ENCODE results near the gene ANXA2.
A peak's percentile ranks its signal among the peaks of the same experiment; 100 is the strongest.

ANXA2 gene

GRCh38 chr15:60399931-60400330, 2.1 kb upstream of the ANXA2 start:
- Histone ChIP-seq H3K9me3 (ENCODE audit: control insufficient read depth, insufficient read depth, low read length) (no peaks in the 10 kb centered on the region), H3K36me3 (ENCODE audit: insufficient read depth, low read length) (peaks cover 11% of the 10 kb centered on the region), H3K9ac (ENCODE audit: low read depth, low read length) (0 out of 2 replicates have a peak overlapping the region, but pooled peaks have one; percentile 99), H3K4me1 (ENCODE audit: insufficient read depth, low read length) (peaks cover 34% of the 10 kb centered on the region)

- no peaks in the 10 kb centered on the region for H3K9me3 ChIP-seq (ENCODE audit: control insufficient read depth, insufficient read depth, low read length)
- peaks cover 40% of the 10 kb centered on the region for H3K4me1 ChIP-seq (ENCODE audit: insufficient read depth, low read length)
- H3K9ac ChIP-seq (ENCODE audit: low read depth, low read length) = peak overlapping the region; percentile 99
- peaks cover 11% of the 10 kb centered on the region for H3K36me3 ChIP-seq (ENCODE audit: insufficient read depth, low read length)
Observed at GRCh38 chr15:60399246-60399915, 1.6 kb upstream of the ANXA2 start.

GRCh38 chr15:60396958-60397771, 621 bp downstream of the ANXA2 start:
- H3K9ac ChIP-seq (ENCODE audit: low read depth, low read length) = peak overlapping the region; percentile 99
- peaks cover 18% of the 10 kb centered on the region for H3K36me3 ChIP-seq (ENCODE audit: insufficient read depth, low read length)
- peaks cover 62% of the 10 kb centered on the region for H3K4me1 ChIP-seq (ENCODE audit: insufficient read depth, low read length)
- no peaks in the 10 kb centered on the region for H3K9me3 ChIP-seq (ENCODE audit: control insufficient read depth, insufficient read depth, low read length)

- Histone ChIP-seq H3K36me3 (ENCODE audit: insufficient read depth, low read length) (peaks cover 18% of the 10 kb centered on the region), H3K9ac (ENCODE audit: low read depth, low read length) (peak overlapping the region; percentile 99), H3K9me3 (ENCODE audit: control insufficient read depth, insufficient read depth, low read length) (no peaks in the 10 kb centered on the region), H3K4me1 (ENCODE audit: insufficient read depth, low read length) (peaks cover 68% of the 10 kb centered on the region)
Observed at GRCh38 chr15:60396560-60396957, 1.2 kb downstream of the ANXA2 start.

GRCh38 chr15:60396100-60396499, 1.7 kb downstream of the ANXA2 start:
- peak overlapping the region; percentile 99; the same call in 1 of the 2 replicates for H3K9ac ChIP-seq (ENCODE audit: low read depth, low read length)
- peaks cover 73% of the 10 kb centered on the region for H3K4me1 ChIP-seq (ENCODE audit: insufficient read depth, low read length)
- H3K9me3 ChIP-seq (ENCODE audit: control insufficient read depth, insufficient read depth, low read length) = no peaks in the 10 kb centered on the region
- peaks cover 18% of the 10 kb centered on the region for H3K36me3 ChIP-seq (ENCODE audit: insufficient read depth, low read length)

GRCh38 chr15:60395276-60396011, 2.3 kb downstream of the ANXA2 start:
- Histone ChIP-seq H3K9ac (ENCODE audit: low read depth, low read length) (0 out of 2 replicates have a peak overlapping the region, but pooled peaks have one; percentile 2), H3K4me1 (ENCODE audit: insufficient read depth, low read length) (peaks cover 73% of the 10 kb centered on the region), H3K9me3 (ENCODE audit: control insufficient read depth, insufficient read depth, low read length) (no peaks in the 10 kb centered on the region), H3K36me3 (ENCODE audit: insufficient read depth, low read length) (peaks cover 18% of the 10 kb centered on the region)

- H3K4me1 ChIP-seq (ENCODE audit: insufficient read depth, low read length) = peaks cover 68% of the 10 kb centered on the region
- no peak overlapping the region for H3K9ac ChIP-seq (ENCODE audit: low read depth, low read length)
- H3K9me3 ChIP-seq (ENCODE audit: control insufficient read depth, insufficient read depth, low read length) = no peaks in the 10 kb centered on the region
- peaks cover 18% of the 10 kb centered on the region for H3K36me3 ChIP-seq (ENCODE audit: insufficient read depth, low read length)
Observed at GRCh38 chr15:60394689-60395097, 3.1 kb downstream of the ANXA2 start.

GRCh38 chr15:60392986-60393790, 4.6 kb downstream of the ANXA2 start:
- Histone ChIP-seq H3K36me3 (ENCODE audit: insufficient read depth, low read length) (peaks cover 18% of the 10 kb centered on the region), H3K9me3 (ENCODE audit: control insufficient read depth, insufficient read depth, low read length) (no peaks in the 10 kb centered on the region), H3K9ac (ENCODE audit: low read depth, low read length) (no peak overlapping the region), H3K4me1 (ENCODE audit: insufficient read depth, low read length) (peaks cover 67% of the 10 kb centered on the region)

- no peak overlapping the region for H3K9ac ChIP-seq (ENCODE audit: low read depth, low read length)
- peaks cover 18% of the 10 kb centered on the region for H3K36me3 ChIP-seq (ENCODE audit: insufficient read depth, low read length)
Observed at GRCh38 chr15:60392601-60392985, 5.2 kb downstream of the ANXA2 start.

GRCh38 chr15:60391722-60392315, 6.0 kb downstream of the ANXA2 start:
- peaks cover 18% of the 10 kb centered on the region for H3K36me3 ChIP-seq (ENCODE audit: insufficient read depth, low read length)

More at GRCh38 chr15:60392601-60392985, 5.2 kb downstream of the ANXA2 start:
- Histone ChIP-seq H3K9me3 (ENCODE audit: control insufficient read depth, insufficient read depth, low read length) (no peaks in the 10 kb centered on the region), H3K4me1 (ENCODE audit: insufficient read depth, low read length) (peaks cover 67% of the 10 kb centered on the region)

GRCh38 chr15:60390871-60391501, 6.8 kb downstream of the ANXA2 start:
- Histone ChIP-seq H3K9me3 (ENCODE audit: control insufficient read depth, insufficient read depth, low read length) (no peaks in the 10 kb centered on the region), H3K4me1 (ENCODE audit: insufficient read depth, low read length) (peaks cover 60% of the 10 kb centered on the region), H3K9ac (ENCODE audit: low read depth, low read length) (no peak overlapping the region), H3K36me3 (ENCODE audit: insufficient read depth, low read length) (peaks cover 18% of the 10 kb centered on the region)

More at GRCh38 chr15:60391722-60392315, 6.0 kb downstream of the ANXA2 start:
- H3K4me1 ChIP-seq (ENCODE audit: insufficient read depth, low read length) = peaks cover 67% of the 10 kb centered on the region
- H3K9ac ChIP-seq (ENCODE audit: low read depth, low read length) = no peak overlapping the region
- no peaks in the 10 kb centered on the region for H3K9me3 ChIP-seq (ENCODE audit: control insufficient read depth, insufficient read depth, low read length)

- Histone ChIP-seq H3K9ac (ENCODE audit: low read depth, low read length) (no peak overlapping the region), H3K9me3 (ENCODE audit: control insufficient read depth, insufficient read depth, low read length) (no peaks in the 10 kb centered on the region), H3K4me1 (ENCODE audit: insufficient read depth, low read length) (peaks cover 52% of the 10 kb centered on the region), H3K36me3 (ENCODE audit: insufficient read depth, low read length) (peaks cover 11% of the 10 kb centered on the region)
Observed at GRCh38 chr15:60390231-60390630, 7.6 kb downstream of the ANXA2 start.
